Ovary (tissue), 9 donors: ENCODE results near the gene RPS6KA4. TPM values are rescaled to one million over a fixed set of nuclear protein-coding genes. Genes with fewer than 3 reads are reported as not detected.

ENCODE experiments used
- DNase-seq, 5 donors: peaks; one replicate each; pipeline ENCODE4 v3.0.0-alpha.2; 2019 to 2020
- H3K27ac ChIP-seq, 2 donors: fragments of 200-600 bp; one replicate each; pipeline versions ENCODE4 v1.5.1 to v1.8.0; 2019 to 2022
- H3K27me3 ChIP-seq: fragments of 200-600 bp; one replicate; pipeline ENCODE4 v1.8.0; 2022
- H3K36me3 ChIP-seq: fragments of 200-600 bp; sonication (generic); one replicate; pipeline ENCODE4 v1.5.1; 2019
- H3K4me1 ChIP-seq: one replicate; pipeline ENCODE4 v1.8.1; 2013; ENCODE audit warnings: mild to moderate bottlenecking, moderate library complexity; ENCODE audit not compliant: insufficient read depth
- H3K4me3 ChIP-seq: fragments of 200-600 bp; sonication (generic); one replicate; pipeline ENCODE4 v1.5.1; 2017
- H3K9me3 ChIP-seq, 2 donors: fragments of 200-600 bp in 1 of 2; sonication (generic) in 1 of 2; one replicate each; pipeline versions ENCODE4 v1.5.1 to v1.8.1; 2013 to 2019; ENCODE audit warnings: mild to moderate bottlenecking in 1 of 2, moderate library complexity in 1 of 2
- CTCF ChIP-seq, 3 donors: fragments of 450-650 bp in 2 of 3; fragments of 200-600 bp in 1 of 3; IDR thresholded peaks; one replicate each; pipeline versions ENCODE4 v1.5.1 to v1.8.0; 2016 to 2022; ENCODE audit warnings: antibody characterized with exemption in 3 of 3, mild to moderate bottlenecking in 1 of 3
- EP300 ChIP-seq: sonication (generic); formaldehyde crosslinking; IDR thresholded peaks from one replicate; pipeline ENCODE4 v1.6.1; 2017; ENCODE audit warnings: antibody characterized with exemption
- POLR2A ChIP-seq: fragments of 450-650 bp; IDR thresholded peaks from one replicate; pipeline ENCODE4 v1.6.1; 2017; ENCODE audit warnings: antibody characterized with exemption, mild to moderate bottlenecking, moderate library complexity
- WGBS, 3 donors: extraction: QIAGEN DNeasy Blood & Tissue Kit in 1 of 3; methylation state at CpG; one replicate each; pipeline versions ENCODE4 v1.1.5 to v1.1.7; 2013 to 2017; 5-methylcytosine and 5-hydroxymethylcytosine counted together
- intact Hi-C, 4 donors: fragments of 100-400 bp; cut with DNase I; formaldehyde crosslinking; loops; one replicate each; pipeline versions ENCODE4 v1.11.0 to v1.15.1; 2022 to 2023
- polyA plus RNA-seq, 2 donors: library from polyadenylated mRNA; stranded (reverse); fragments of 200-250 nt in 1 of 2; fragments of 350-450 nt in 1 of 2; fragmentation: Illumina TruSeq in 1 of 2; extraction: RNeasy Lipid Tissue Mini Kit (QIAGEN cat#74804) in 1 of 2; gene quantifications; one replicate each; pipeline ENCODE4 v1.2.3, GENCODE V29; 2013 to 2014
- total RNA-seq, 7 donors: library from RNA; depleted of rRNA in 2 of 7; stranded (reverse); fragments of >200 nt in 2 of 7; fragmentation: NEBNext Ultra II Directional in 3 of 7; extraction: Animal tissue kit (Norgen Biotek cat#: 25700) in 3 of 7; gene quantifications; one replicate each; pipeline versions ENCODE4 v1.1.0 to v1.2.4, GENCODE V29; 2016 to 2023
- donor health status: DM: no; HTN: no; CAD: no; lungs with moderate emphysema.
- donor health status: DM: no; HTN: no; CAD: no.
- donor health status: Bipolar disorder and iron deficiency.
- donor health status: DM: yes; HTN: yes; CAD: no.
- donor health status: DM: no; HTN: no; CAD: no.
- donor health status: DM: yes; HTN: yes; CAD: no.

Gene RPS6KA4
- total and polyA plus RNA-seq, 9 donors: 4.0 to 31.4 (median 14.9) TPM

GRCh38 chr11:64353715-64354506 lies 5.1 kb upstream of the RPS6KA4 start:
- intact Hi-C loops: no loop called here
- DNase-seq: no peak
- Histone ChIP-seq H3K36me3 (no peaks in the 10 kb centered on the region), H3K4me3 (no peak overlapping the region), H3K4me1 (peaks cover 9% of the 10 kb centered on the region), H3K27ac (no peak overlapping the region), H3K27me3 (no peaks in the 10 kb centered on the region), H3K9me3 (no peaks in the 10 kb centered on the region)
- no peak for TF ChIP-seq POLR2A
- no peak for TF ChIP-seq CTCF (IDR thresholded peaks at IDR 0.05)
- no peak for TF ChIP-seq EP300
- WGBS, 3 donors: 62 to 74% (median 72%) methylated on average over 20 of the region's 20 CpGs

GRCh38 chr11:64355078-64355940 lies 3.7 kb upstream of the RPS6KA4 start:
- Histone ChIP-seq H3K36me3 (no peaks in the 10 kb centered on the region), H3K9me3 (no peaks in the 10 kb centered on the region), H3K27me3 (no peaks in the 10 kb centered on the region), H3K4me3 (peak overlapping the region; percentile 19), H3K4me1 (peaks cover 15% of the 10 kb centered on the region), H3K27ac (no peak overlapping the region)
- WGBS, 3 donors: 7 to 10% (median 7%) methylated on average over 23 of the region's 23 CpGs
- intact Hi-C loops: loop anchor here in 1 of 4 donors (5.0 kb wide), 1 partner anchor 38 kb away; the partner anchor contains the start of genes PRDX5 and TRMT112
- peak; percentile 51 to 71 (median 67) for TF ChIP-seq CTCF (IDR thresholded peaks at IDR 0.05)
- TF ChIP-seq EP300: no peak
- no peak for TF ChIP-seq POLR2A
- DNase-seq: peak; percentile 76 to 85 (median 81)

- peaks cover 15% of the 10 kb centered on the region for H3K4me1 ChIP-seq
- 82 to 86% (median 86%) methylated on average over 25 of the region's 25 CpGs for WGBS, 3 donors
- no peak for DNase-seq
These were observed 2.2 kb upstream of the RPS6KA4 start for GRCh38 chr11:64356498-64357411.

More at GRCh38 chr11:64356498-64357411, 2.2 kb upstream of the RPS6KA4 start:
- Histone ChIP-seq H3K4me3 (no peak overlapping the region), H3K9me3 (no peaks in the 10 kb centered on the region), H3K27ac (no peak overlapping the region), H3K27me3 (no peaks in the 10 kb centered on the region), H3K36me3 (no peaks in the 10 kb centered on the region)
- TF ChIP-seq CTCF (IDR thresholded peaks at IDR 0.05) (no peak), POLR2A (no peak), EP300 (no peak)
- intact Hi-C loops: loop anchor here in 1 of 4 donors (5.0 kb wide), 1 partner anchor 39 kb away; the partner anchor contains the start of genes PRDX5 and TRMT112
